Measurements from ENCODE around the gene CAB39L. TPM values are rescaled to one million over a fixed set of nuclear protein-coding genes. Genes with fewer than 3 reads are reported as not detected.

Gene CAB39L
- total and polyA plus RNA-seq, 2 donors (not counting 3 experiments of a cell fraction or from before 2014, with no cell fraction given): 3.1 to 7.2 TPM

DNA sequence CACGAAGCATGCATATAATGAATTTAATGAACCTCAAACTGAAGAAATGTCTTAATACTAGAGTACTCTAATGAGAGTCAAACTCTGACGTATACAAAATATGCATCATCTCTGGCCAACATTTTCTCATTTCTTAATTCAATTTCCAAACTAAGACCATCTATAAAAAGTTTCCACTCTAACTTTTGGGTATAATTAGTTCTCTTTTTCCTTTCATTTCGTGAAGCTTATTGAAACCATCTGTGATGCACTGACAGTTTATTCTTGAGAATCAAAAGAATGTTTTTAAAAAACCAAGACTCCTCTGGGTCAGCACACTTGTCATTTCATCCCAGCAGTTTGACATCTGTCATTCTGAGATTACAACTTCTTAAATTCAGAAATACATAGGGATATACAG, 90.0 kb downstream of the CAB39L start:
- no peak for FAIRE-seq
- no peaks in the 10 kb centered on the region for H3K79me2 ChIP-seq (ENCODE audit: control insufficient read depth, insufficient read depth, low read length)
- dilution Hi-C loops (cut with MboI; ENCODE audit: extremely low pct_ligation_motif_present, low sequenced_read_pairs): no loop called here
- no peaks in the 10 kb centered on the region for H3K27me3 ChIP-seq (ENCODE audit: control insufficient read depth in 2 of 2, insufficient read depth in 2 of 2, low read length in 2 of 2)
- intact Hi-C loops (cut with micrococcal nuclease): no loop called here
- H3K9me3 ChIP-seq (replicated peaks; ENCODE audit: control insufficient read depth, insufficient read depth, low read length): no peaks in the 10 kb centered on the region
- no TSS peak for BruUV-seq (replicated peaks)
- no peak overlapping the region for H2AFZ ChIP-seq (ENCODE audit: low read depth, low read length)
- H3K36me3 ChIP-seq (ENCODE audit: control insufficient read depth in 2 of 2, extremely low read depth in 1 of 2, insufficient read depth in 2 of 2, low read length in 2 of 2): no peaks in the 10 kb centered on the region
- POLR2A ChIA-PET: no interaction called here
- no peak overlapping the region for H3K4me2 ChIP-seq (ENCODE audit: insufficient read depth, low read length)
- H3K4me1 ChIP-seq (ENCODE audit: control insufficient read depth, extremely low read depth, insufficient read depth, low read length): no peaks in the 10 kb centered on the region
- no peaks in the 10 kb centered on the region for H4K20me1 ChIP-seq (replicated peaks; ENCODE audit: control insufficient read depth, extremely low read depth, insufficient read depth, low read length)
- DNase-seq (ENCODE audit: low read depth, low spot score): no peak
- no peak overlapping the region for H3K9ac ChIP-seq (replicated peaks; ENCODE audit: extremely low read depth, insufficient read depth, low read length)
- no peak overlapping the region for H3K4me3 ChIP-seq (replicated peaks in 1 of 3; ENCODE audit: insufficient read depth in 1 of 3, low read depth in 1 of 3, low read length in 3 of 3)
- no peak for TF ChIP-seq FOS (IDR thresholded peaks at IDR 0.05; ENCODE audit: borderline replicate concordance, insufficient read depth, low read length)
- TF ChIP-seq MAX (IDR thresholded peaks at IDR 0.05; ENCODE audit: insufficient read depth, insufficient read length): no peak
- TF ChIP-seq MYC (IDR thresholded peaks at IDR 0.05; ENCODE audit: low read depth, low read length): no peak
- TF ChIP-seq POLR2A (IDR thresholded peaks at IDR 0.05; ENCODE audit: low read depth, low read length): no peak
- TF ChIP-seq, protein P1, sequence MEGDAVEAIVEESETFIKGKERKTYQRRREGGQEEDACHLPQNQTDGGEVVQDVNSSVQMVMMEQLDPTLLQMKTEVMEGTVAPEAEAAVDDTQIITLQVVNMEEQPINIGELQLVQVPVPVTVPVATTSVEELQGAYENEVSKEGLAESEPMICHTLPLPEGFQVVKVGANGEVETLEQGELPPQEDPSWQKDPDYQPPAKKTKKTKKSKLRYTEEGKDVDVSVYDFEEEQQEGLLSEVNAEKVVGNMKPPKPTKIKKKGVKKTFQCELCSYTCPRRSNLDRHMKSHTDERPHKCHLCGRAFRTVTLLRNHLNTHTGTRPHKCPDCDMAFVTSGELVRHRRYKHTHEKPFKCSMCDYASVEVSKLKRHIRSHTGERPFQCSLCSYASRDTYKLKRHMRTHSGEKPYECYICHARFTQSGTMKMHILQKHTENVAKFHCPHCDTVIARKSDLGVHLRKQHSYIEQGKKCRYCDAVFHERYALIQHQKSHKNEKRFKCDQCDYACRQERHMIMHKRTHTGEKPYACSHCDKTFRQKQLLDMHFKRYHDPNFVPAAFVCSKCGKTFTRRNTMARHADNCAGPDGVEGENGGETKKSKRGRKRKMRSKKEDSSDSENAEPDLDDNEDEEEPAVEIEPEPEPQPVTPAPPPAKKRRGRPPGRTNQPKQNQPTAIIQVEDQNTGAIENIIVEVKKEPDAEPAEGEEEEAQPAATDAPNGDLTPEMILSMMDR (IDR thresholded peaks at IDR 0.05; ENCODE audit: extremely low read depth in 1 of 2, insufficient read depth in 1 of 2, low read depth in 1 of 2, low read length in 2 of 2): no peak
- CTCF ChIA-PET: no interaction called here
- no peaks in the 10 kb centered on the region for H3K9me1 ChIP-seq (replicated peaks; ENCODE audit: control insufficient read depth, extremely low read depth, insufficient read depth, low read length)
- no peak overlapping the region for H3K27ac ChIP-seq (ENCODE audit: insufficient read depth, low read depth, low read length)

GRCh38 chr13:49351871-49352270, 92.0 kb downstream of the CAB39L start:
- no TSS peak for BruUV-seq (replicated peaks)
- Histone ChIP-seq H3K4me2 (ENCODE audit: insufficient read depth, low read length) (no peak overlapping the region), H3K4me3 (replicated peaks in 1 of 3; ENCODE audit: insufficient read depth in 1 of 3, low read depth in 1 of 3, low read length in 3 of 3) (no peak overlapping the region), H3K4me1 (ENCODE audit: control insufficient read depth, extremely low read depth, insufficient read depth, low read length) (no peaks in the 10 kb centered on the region), H3K27ac (ENCODE audit: insufficient read depth, low read depth, low read length) (no peak overlapping the region), H3K79me2 (ENCODE audit: control insufficient read depth, insufficient read depth, low read length) (no peaks in the 10 kb centered on the region), H3K9me3 (replicated peaks; ENCODE audit: control insufficient read depth, insufficient read depth, low read length) (no peaks in the 10 kb centered on the region), H4K20me1 (replicated peaks; ENCODE audit: control insufficient read depth, extremely low read depth, insufficient read depth, low read length) (no peaks in the 10 kb centered on the region), H3K9me1 (replicated peaks; ENCODE audit: control insufficient read depth, extremely low read depth, insufficient read depth, low read length) (no peaks in the 10 kb centered on the region), H3K36me3 (ENCODE audit: control insufficient read depth in 2 of 2, extremely low read depth in 1 of 2, insufficient read depth in 2 of 2, low read length in 2 of 2) (no peaks in the 10 kb centered on the region), H2AFZ (ENCODE audit: low read depth, low read length) (no peak overlapping the region), H3K9ac (replicated peaks; ENCODE audit: extremely low read depth, insufficient read depth, low read length) (no peak overlapping the region), H3K27me3 (ENCODE audit: control insufficient read depth in 2 of 2, insufficient read depth in 2 of 2, low read length in 2 of 2) (no peaks in the 10 kb centered on the region)
- dilution Hi-C loops (cut with MboI; ENCODE audit: extremely low pct_ligation_motif_present, low sequenced_read_pairs): no loop called here
- TF ChIP-seq, protein P1 (IDR thresholded peaks at IDR 0.05; ENCODE audit: extremely low read depth in 1 of 2, insufficient read depth in 1 of 2, low read depth in 1 of 2, low read length in 2 of 2): no peak
- TF ChIP-seq FOS (IDR thresholded peaks at IDR 0.05; ENCODE audit: borderline replicate concordance, insufficient read depth, low read length) (no peak), GATA2 (IDR thresholded peaks at IDR 0.05; ENCODE audit: insufficient read depth, insufficient read length, low read depth, low read length) (no peak), POLR2A (IDR thresholded peaks at IDR 0.05; ENCODE audit: low read depth, low read length) (no peak), MAX (IDR thresholded peaks at IDR 0.05; ENCODE audit: insufficient read depth, insufficient read length) (no peak), MYC (IDR thresholded peaks at IDR 0.05; ENCODE audit: low read depth, low read length) (no peak), JUN (IDR thresholded peaks at IDR 0.05; ENCODE audit: borderline replicate concordance, insufficient read depth, insufficient read length, low read depth) (no peak), POLR2AphosphoS5 (IDR thresholded peaks at IDR 0.05; ENCODE audit: insufficient read depth, low read depth, low read length) (no peak), EZH2 (IDR thresholded peaks at IDR 0.05; ENCODE audit: borderline replicate concordance, low read depth, low read length, severe bottlenecking) (no peak)
- FAIRE-seq: no peak
- intact Hi-C loops (cut with micrococcal nuclease): no loop called here
- POLR2A ChIA-PET: no interaction called here
- no peak for DNase-seq (ENCODE audit: low read depth, low spot score)
- CTCF ChIA-PET: no interaction called here

Data from endothelial cell of umbilical vein (primary cell).